ENCODE results near the gene CTH. TPM values are rescaled to one million over a fixed set of nuclear protein-coding genes. Genes with fewer than 3 reads are reported as not detected.

CTH gene
- total and polyA plus RNA-seq, 11 donors, result 0.74 to 3.9 (median 1.6) TPM

- Histone ChIP-seq H3K36me3 (no peaks in the 10 kb centered on the region), H3K27ac (no peak overlapping the region), H3K27me3 (no peaks in the 10 kb centered on the region), H3K9me3 (peaks cover 0 to 4% (median 0%) of the 10 kb centered on the region in 12 donors), H3K4me3 (no peak overlapping the region), H3K4me1 (peaks cover 0 to 13% (median 3%) of the 10 kb centered on the region in 12 donors)
- WGBS, 4 donors, result 72 to 87% (median 78%) methylated on average over 2 of the region's 2 CpGs
- intact Hi-C loops (cut with DNase I), result loop anchor here in 8 of 10 donors (5.0 to 10.0 kb wide), 4 partner anchors 45 to 355 kb away; no protein-coding TSS in a partner anchor
- DNase-seq (peak in 3 of 5 donors; percentile 18 to 39 (median 29)), ATAC-seq (peak; percentile 61 to 95 (median 76))
- TF ChIP-seq POLR2A (IDR thresholded peaks at IDR 0.05) (no peak), CTCF (IDR thresholded peaks at IDR 0.05) (no peak)
Observed at GRCh38 chr1:70486676-70487458, 75.8 kb downstream of the CTH start.

- intact Hi-C loops (cut with DNase I), result loop anchor here in 8 of 10 donors (5.0 to 10.0 kb wide), 4 partner anchors 45 to 355 kb away; no protein-coding TSS in a partner anchor
Observed at GRCh38 chr1:70487459-70487815, 76.4 kb downstream of the CTH start.

GRCh38 chr1:70487910-70488665 is 77.0 kb downstream of the CTH start:
- H3K27ac ChIP-seq, result no peak overlapping the region
- intact Hi-C loops (cut with DNase I), result loop anchor here in 8 of 10 donors (2.0 to 10.0 kb wide), 5 partner anchors 46 to 356 kb away; no protein-coding TSS in a partner anchor
- ATAC-seq, result peak in 3 of 4 donors; percentile 44 to 62 (median 50)
- TF ChIP-seq POLR2A (IDR thresholded peaks at IDR 0.05) (no peak), CTCF (IDR thresholded peaks at IDR 0.05) (peak; percentile 22 to 70 (median 56))
- WGBS, 4 donors, result 39 to 47% (median 42%) methylated on average over 6 of the region's 6 CpGs
- no peak overlapping the region for H3K4me3 ChIP-seq
- H3K4me1 ChIP-seq, result peaks cover 0 to 13% (median 3%) of the 10 kb centered on the region in 12 donors
- H3K9me3 ChIP-seq, result peaks cover 0 to 4% (median 0%) of the 10 kb centered on the region in 12 donors
- no peaks in the 10 kb centered on the region for H3K36me3 ChIP-seq
- no peak for DNase-seq
- no peaks in the 10 kb centered on the region for H3K27me3 ChIP-seq

More at GRCh38 chr1:70487459-70487815, 76.4 kb downstream of the CTH start:
- Histone ChIP-seq H3K4me3 (no peak overlapping the region), H3K4me1 (peaks cover 0 to 13% (median 3%) of the 10 kb centered on the region in 12 donors), H3K36me3 (no peaks in the 10 kb centered on the region), H3K27me3 (no peaks in the 10 kb centered on the region), H3K27ac (no peak overlapping the region), H3K9me3 (peaks cover 0 to 4% (median 0%) of the 10 kb centered on the region in 12 donors)
- TF ChIP-seq POLR2A (IDR thresholded peaks at IDR 0.05) (no peak), CTCF (IDR thresholded peaks at IDR 0.05) (no peak)
- 86 to 96% (median 92%) methylated on average over 2 of the region's 2 CpGs for WGBS, 4 donors
- ATAC-seq (no peak), DNase-seq (no peak)

Other genes with a start within 250 kb of the CTH start
- gene LRRC40, start 205.7 kb upstream of the CTH start, total RNA-seq, result 10 to 100 TPM in 7 of 9 donors, 1 to 10 TPM in 2; 8.4 to 13.0 (median 11.2) TPM
- gene LRRC40, start 205.7 kb upstream of the CTH start, polyA plus RNA-seq, result 10 to 100 TPM in 1 of 2 donors, 1 to 10 TPM in 1; 6.7 to 10.6 TPM
- gene SRSF11, start 189.9 kb upstream of the CTH start, total RNA-seq, result 10 to 100 TPM; 27.9 to 73.2 (median 53.6) TPM
- 10 to 100 TPM; 46.3 to 57.0 TPM for gene SRSF11, start 189.9 kb upstream of the CTH start, polyA plus RNA-seq
- gene ANKRD13C, start 56.5 kb upstream of the CTH start, total RNA-seq, result 10 to 100 TPM in 7 of 9 donors, 1 to 10 TPM in 2; 8.5 to 14.8 (median 11.1) TPM
- 10 to 100 TPM in 1 of 2 donors, 1 to 10 TPM in 1; 4.0 to 10.0 TPM for gene ANKRD13C, start 56.5 kb upstream of the CTH start, polyA plus RNA-seq